WTC11 (cell line): ENCODE results near the gene UNG. TPM values are rescaled to one million over a fixed set of nuclear protein-coding genes. Genes with fewer than 3 reads are reported as not detected.
A peak's percentile ranks its signal among the peaks of the same experiment; 100 is the strongest.

ENCODE experiments used
- ATAC-seq: fragments of 200-7000 bp; cut with Tn5 transposase; 2 replicates; pipeline ENCODE4 v1.10.0; 2021; ENCODE audit warnings: mild to moderate bottlenecking, moderate library complexity
- CTCF ChIA-PET: fragments of 300-600 bp; sonication (Branson Sonifier 250); formaldehyde crosslinking; loops from one replicate; lab custom pipeline; 2021; ENCODE audit warnings: antibody characterized with exemption; lab: Charles Lee
- POLR2A ChIA-PET: fragments of 350-600 bp; sonication (Branson Sonifier 250); formaldehyde crosslinking; loops from one replicate; lab custom pipeline; 2021; ENCODE audit warnings: antibody characterized with exemption; lab: Charles Lee
- DNase-seq: peaks from one replicate; pipeline ENCODE4 v3.0.0; 2021; ENCODE audit warnings: low spot score
- H3K27ac Mint-ChIP-seq: 2 replicates; pipeline ENCODE4 v1.8.0; 2021; ENCODE audit warnings: mixed read lengths
- H3K27me3 Mint-ChIP-seq: 2 replicates; pipeline ENCODE4 v1.8.0; 2021; ENCODE audit warnings: low read depth, mild to moderate bottlenecking, moderate library complexity, mixed read lengths
- H3K36me3 Mint-ChIP-seq: 2 replicates; pipeline ENCODE4 v1.8.0; 2021; ENCODE audit warnings: mixed read lengths
- H3K4me1 Mint-ChIP-seq: 2 replicates; pipeline ENCODE4 v1.8.0; 2022; ENCODE audit warnings: mixed read lengths
- H3K4me3 Mint-ChIP-seq: 2 replicates; pipeline ENCODE4 v1.8.0; 2021; ENCODE audit warnings: mild to moderate bottlenecking, moderate library complexity, mixed read lengths
- H3K9me3 Mint-ChIP-seq: 2 replicates; pipeline ENCODE4 v1.8.0; 2021; ENCODE audit warnings: mixed read lengths
- CBFB ChIP-seq: sonication (generic); formaldehyde crosslinking; IDR thresholded peaks from 2 replicates; pipeline ENCODE4 v1.8.1; 2022; ENCODE audit warnings: mild to moderate bottlenecking, low read depth, missing genetic modification reagents
- E2F5 ChIP-seq: sonication (generic); formaldehyde crosslinking; IDR thresholded peaks from 2 replicates; pipeline ENCODE4 v1.8.1; 2022; ENCODE audit warnings: mild to moderate bottlenecking, moderate library complexity, missing genetic modification reagents
- ETV6 ChIP-seq: sonication (generic); formaldehyde crosslinking; IDR thresholded peaks from 2 replicates; pipeline ENCODE4 v1.8.1; 2022; ENCODE audit warnings: mild to moderate bottlenecking, missing genetic modification reagents
- MXD4 ChIP-seq: fragments of 250-450 bp; sonication (Bioruptor Pico); IDR thresholded peaks from 2 replicates; pipeline ENCODE4 v1.8.0; 2021; ENCODE audit warnings: mild to moderate bottlenecking, moderate library complexity, borderline replicate concordance
- MYBL2 ChIP-seq: sonication (generic); formaldehyde crosslinking; IDR thresholded peaks from 2 replicates; pipeline ENCODE4 v1.8.1; 2023; ENCODE audit warnings: mild to moderate bottlenecking, moderate library complexity, missing genetic modification reagents
- PRRX2 ChIP-seq: fragments of 250-450 bp; sonication (Bioruptor Pico); IDR thresholded peaks from 2 replicates; pipeline ENCODE4 v1.8.0; 2021; ENCODE audit warnings: mild to moderate bottlenecking
- STAT6 ChIP-seq: sonication (generic); formaldehyde crosslinking; conservative IDR thresholded peaks from 2 replicates; pipeline ENCODE4 v1.8.1; 2023; ENCODE audit warnings: mild to moderate bottlenecking, low read depth, missing genetic modification reagents, moderate library complexity
- TEAD1 ChIP-seq: sonication (generic); formaldehyde crosslinking; IDR thresholded peaks from 2 replicates; pipeline ENCODE4 v1.8.0; 2022; ENCODE audit warnings: mild to moderate bottlenecking, missing genetic modification reagents
- ZNF121 ChIP-seq: sonication (generic); formaldehyde crosslinking; IDR thresholded peaks from 2 replicates; pipeline ENCODE4 v1.8.0; 2023; ENCODE audit warnings: missing genetic modification reagents
- ZNF263 ChIP-seq: sonication (generic); formaldehyde crosslinking; IDR thresholded peaks from 2 replicates; pipeline ENCODE4 v1.8.1; 2022; ENCODE audit warnings: low read depth, mild to moderate bottlenecking, moderate library complexity, missing genetic modification reagents
- ZNF317 ChIP-seq: sonication (generic); formaldehyde crosslinking; IDR thresholded peaks from 2 replicates; pipeline ENCODE4 v1.8.1; 2023; ENCODE audit warnings: low read depth, mild to moderate bottlenecking, moderate library complexity, missing genetic modification reagents, borderline replicate concordance
- ZNF423 ChIP-seq: fragments of 250-450 bp; sonication (Bioruptor Pico); IDR thresholded peaks from 2 replicates; pipeline ENCODE4 v2.1.2; 2022; ENCODE audit warnings: mild to moderate bottlenecking, moderate library complexity
- total RNA-seq: library from RNA; stranded (reverse); gene quantifications from 3 replicates; pipeline ENCODE4 v1.2.3, GENCODE V29; 2021
- TF ChIP-seq, protein P1 (sequence below): sonication (generic); formaldehyde crosslinking; IDR thresholded peaks from 2 replicates; pipeline ENCODE4 v1.8.1; 2023; ENCODE audit warnings: mild to moderate bottlenecking, missing genetic modification reagents, borderline replicate concordance

The UNG gene
- total RNA-seq, 1 experiment from 2014 or later: 127 TPM

- TF ChIP-seq MXD4 (CRISPR knock-in tag): no peak
- TF ChIP-seq ZNF121 (CRISPR knock-in tag): peak; percentile 90
- ChIA-PET POLR2A (no interaction called here), CTCF (no interaction called here)
- peaks cover 18% of the 10 kb centered on the region for H3K27me3 Mint-ChIP-seq
- peaks cover 13% of the 10 kb centered on the region for H3K4me1 Mint-ChIP-seq
- ATAC-seq (no peak), DNase-seq (no peak)
- no peaks in the 10 kb centered on the region for H3K36me3 Mint-ChIP-seq
- H3K4me3 Mint-ChIP-seq: peak overlapping the region; percentile 87; the same call in 1 of the 2 replicates
- H3K9me3 Mint-ChIP-seq: no peaks in the 10 kb centered on the region
- H3K27ac Mint-ChIP-seq: no peak overlapping the region
These were observed 58.6 kb downstream of the UNG start for GRCh38 chr12:109156036-109156435.

DNA sequence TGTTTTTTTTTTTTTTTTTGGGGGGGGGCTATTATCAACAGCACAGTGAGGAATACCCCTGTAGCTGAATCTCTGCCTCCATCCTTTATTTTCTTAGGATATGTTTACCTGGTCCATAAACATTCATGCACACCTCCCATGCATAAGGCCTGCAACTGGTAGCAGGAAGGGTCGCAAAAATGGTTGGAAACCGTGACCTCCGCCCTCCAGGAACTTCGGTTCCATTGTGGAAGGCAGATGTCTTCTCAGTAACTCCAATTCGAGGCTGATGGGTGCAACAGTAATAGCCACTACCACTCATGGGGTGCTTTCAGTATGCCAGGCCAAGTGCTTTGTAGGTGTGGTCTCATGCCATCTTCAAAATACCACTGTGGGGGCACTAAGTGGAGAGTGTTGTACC lies 59.2 kb downstream of the UNG start:
- Mint-ChIP-seq H3K36me3 (no peaks in the 10 kb centered on the region), H3K4me3 (no peak overlapping the region), H3K27ac (no peak overlapping the region), H3K27me3 (peaks cover 18% of the 10 kb centered on the region), H3K9me3 (no peaks in the 10 kb centered on the region)
- POLR2A ChIA-PET: no interaction called here
- DNase-seq (no peak), ATAC-seq (no peak)
- no peak for TF ChIP-seq CBFB (CRISPR knock-in tag)
- no peak for TF ChIP-seq E2F5
- no peak for TF ChIP-seq ZNF263 (CRISPR knock-in tag)
- TF ChIP-seq PRRX2 (CRISPR knock-in tag): no peak
- TF ChIP-seq, protein P1, sequence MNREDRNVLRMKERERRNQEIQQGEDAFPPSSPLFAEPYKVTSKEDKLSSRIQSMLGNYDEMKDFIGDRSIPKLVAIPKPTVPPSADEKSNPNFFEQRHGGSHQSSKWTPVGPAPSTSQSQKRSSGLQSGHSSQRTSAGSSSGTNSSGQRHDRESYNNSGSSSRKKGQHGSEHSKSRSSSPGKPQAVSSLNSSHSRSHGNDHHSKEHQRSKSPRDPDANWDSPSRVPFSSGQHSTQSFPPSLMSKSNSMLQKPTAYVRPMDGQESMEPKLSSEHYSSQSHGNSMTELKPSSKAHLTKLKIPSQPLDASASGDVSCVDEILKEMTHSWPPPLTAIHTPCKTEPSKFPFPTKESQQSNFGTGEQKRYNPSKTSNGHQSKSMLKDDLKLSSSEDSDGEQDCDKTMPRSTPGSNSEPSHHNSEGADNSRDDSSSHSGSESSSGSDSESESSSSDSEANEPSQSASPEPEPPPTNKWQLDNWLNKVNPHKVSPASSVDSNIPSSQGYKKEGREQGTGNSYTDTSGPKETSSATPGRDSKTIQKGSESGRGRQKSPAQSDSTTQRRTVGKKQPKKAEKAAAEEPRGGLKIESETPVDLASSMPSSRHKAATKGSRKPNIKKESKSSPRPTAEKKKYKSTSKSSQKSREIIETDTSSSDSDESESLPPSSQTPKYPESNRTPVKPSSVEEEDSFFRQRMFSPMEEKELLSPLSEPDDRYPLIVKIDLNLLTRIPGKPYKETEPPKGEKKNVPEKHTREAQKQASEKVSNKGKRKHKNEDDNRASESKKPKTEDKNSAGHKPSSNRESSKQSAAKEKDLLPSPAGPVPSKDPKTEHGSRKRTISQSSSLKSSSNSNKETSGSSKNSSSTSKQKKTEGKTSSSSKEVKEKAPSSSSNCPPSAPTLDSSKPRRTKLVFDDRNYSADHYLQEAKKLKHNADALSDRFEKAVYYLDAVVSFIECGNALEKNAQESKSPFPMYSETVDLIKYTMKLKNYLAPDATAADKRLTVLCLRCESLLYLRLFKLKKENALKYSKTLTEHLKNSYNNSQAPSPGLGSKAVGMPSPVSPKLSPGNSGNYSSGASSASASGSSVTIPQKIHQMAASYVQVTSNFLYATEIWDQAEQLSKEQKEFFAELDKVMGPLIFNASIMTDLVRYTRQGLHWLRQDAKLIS (CRISPR knock-in tag): no peak
- TF ChIP-seq, all 79 proteins: peak for 0
- peaks cover 13% of the 10 kb centered on the region for H3K4me1 Mint-ChIP-seq
- CTCF ChIA-PET: interaction anchor here (1.4 kb wide), 1 partner anchor 14 kb away, joined by 3 read pairs; no protein-coding TSS in a partner anchor

GRCh38 chr12:109157986-109158385 lies 60.6 kb downstream of the UNG start:
- peaks cover 13% of the 10 kb centered on the region for H3K4me1 Mint-ChIP-seq
- no peaks in the 10 kb centered on the region for H3K9me3 Mint-ChIP-seq
- POLR2A ChIA-PET: no interaction called here
- no peak for ATAC-seq
- no peak overlapping the region for H3K27ac Mint-ChIP-seq
- no peaks in the 10 kb centered on the region for H3K36me3 Mint-ChIP-seq
- TF ChIP-seq, protein P1 (CRISPR knock-in tag): no peak
- DNase-seq: no peak
- H3K4me3 Mint-ChIP-seq: no peak overlapping the region
- CTCF ChIA-PET: interaction anchor here (1.4 kb wide), 1 partner anchor 15 kb away, joined by 3 read pairs; no protein-coding TSS in a partner anchor
- peaks cover 14% of the 10 kb centered on the region for H3K27me3 Mint-ChIP-seq

- H3K9me3 Mint-ChIP-seq: no peaks in the 10 kb centered on the region
- H3K27me3 Mint-ChIP-seq: no peaks in the 10 kb centered on the region
- no peak overlapping the region for H3K4me3 Mint-ChIP-seq
- ChIA-PET CTCF (no interaction called here), POLR2A (no interaction called here)
- H3K36me3 Mint-ChIP-seq: no peaks in the 10 kb centered on the region
- DNase-seq (no peak), ATAC-seq (no peak)
- H3K27ac Mint-ChIP-seq: no peak overlapping the region
- peaks cover 4% of the 10 kb centered on the region for H3K4me1 Mint-ChIP-seq
- TF ChIP-seq STAT6 (CRISPR knock-in tag) (no peak), PRRX2 (CRISPR knock-in tag) (no peak), MYBL2 (CRISPR knock-in tag) (no peak), ZNF423 (CRISPR knock-in tag) (no peak), ZNF317 (CRISPR knock-in tag) (no peak), ETV6 (no peak), ZNF263 (CRISPR knock-in tag) (no peak), TEAD1 (CRISPR knock-in tag) (no peak)
These were observed 63.0 kb downstream of the UNG start for GRCh38 chr12:109160433-109160832.
